Lung (tissue), 12 donors: Measurements from ENCODE around the gene TLL1. TPM values are rescaled to one million over a fixed set of nuclear protein-coding genes. Genes with fewer than 3 reads are reported as not detected.

Experiments
- ATAC-seq: fragments of 200-7000 bp; cut with Tn5 transposase; one replicate; pipeline ENCODE4 v1.9.1; 2020; ENCODE audit warnings: moderate number of reproducible peaks; ENCODE audit not compliant: insufficient read depth, low FRiP score
- DNase-seq, 3 donors: peaks; one replicate each; pipeline ENCODE4 v3.0.0-alpha.2; 2013 to 2017
- H3K27ac ChIP-seq, 2 donors: one replicate each; pipeline ENCODE4 v1.5.1; 2013; ENCODE audit warnings: mild to moderate bottlenecking in 2 of 2, moderate library complexity in 2 of 2, control low read depth in 1 of 2, inconsistent platforms in 1 of 2, low read depth in 1 of 2, low read length in 1 of 2
- H3K27me3 ChIP-seq, 3 donors: one replicate each; pipeline ENCODE4 v1.5.1; 2013; ENCODE audit warnings: low read length in 2 of 3; ENCODE audit not compliant: control insufficient read depth in 3 of 3, insufficient read depth in 3 of 3
- H3K36me3 ChIP-seq, 4 donors: one replicate each; pipeline ENCODE4 v1.5.1; 2013; ENCODE audit warnings: low read length in 4 of 4, mild to moderate bottlenecking in 1 of 4, moderate library complexity in 1 of 4; ENCODE audit not compliant: control insufficient read depth in 4 of 4, insufficient read depth in 4 of 4
- H3K4me1 ChIP-seq, 5 donors: one replicate each; pipeline ENCODE4 v1.5.1; 2013; ENCODE audit warnings: low read length in 5 of 5, mild to moderate bottlenecking in 2 of 5, moderate library complexity in 1 of 5; ENCODE audit not compliant: control insufficient read depth in 5 of 5, insufficient read depth in 5 of 5
- H3K4me3 ChIP-seq: one replicate; pipeline ENCODE4 v1.5.1; 2013; ENCODE audit warnings: mild to moderate bottlenecking, control low read depth, moderate library complexity
- H3K9ac ChIP-seq, 2 donors: one replicate each; pipeline ENCODE4 v1.5.1; 2013; ENCODE audit warnings: low read length in 2 of 2, control low read depth in 1 of 2; ENCODE audit not compliant: insufficient read depth in 1 of 2
- H3K9me3 ChIP-seq, 4 donors: one replicate each; pipeline ENCODE4 v1.5.1; 2013; ENCODE audit warnings: low read length in 3 of 4, mild to moderate bottlenecking in 1 of 4, moderate library complexity in 1 of 4; ENCODE audit not compliant: control insufficient read depth in 4 of 4, insufficient read depth in 3 of 4
- WGBS, 2 donors: extraction: QIAGEN DNeasy Blood & Tissue Kit; methylation state at CpG; one replicate each; pipeline ENCODE4 v1.1.7; 2013; 5-methylcytosine and 5-hydroxymethylcytosine counted together
- polyA plus RNA-seq, 2 donors: library from polyadenylated mRNA; stranded (reverse); fragments of 200-250 nt; gene quantifications; one replicate each; pipeline ENCODE4 v1.2.1, GENCODE V29; 2013
- total RNA-seq, 2 donors: library from RNA; depleted of rRNA in 1 of 2; stranded (reverse); fragments of >200 nt in 1 of 2; gene quantifications; one replicate each; pipeline ENCODE4 v1.2.1, GENCODE V29; 2014 to 2021
- TF ChIP-seq, protein P1 (sequence below): IDR thresholded peaks from 2 replicates; pipeline ENCODE4 v1.5.1; 2012; ENCODE audit warnings: mild to moderate bottlenecking; ENCODE audit errors: control extremely low read depth, extremely low read depth
- donor health status: control.
- donor health status: control.
- donor health status: Bipolar disorder and iron deficiency.
- donor health status: healthy.
- donor health status: DM: yes; HTN: yes; CAD: no.

Gene TLL1
- total and polyA plus RNA-seq, 4 donors = 0.93 to 5.7 (median 1.9) TPM

DNA sequence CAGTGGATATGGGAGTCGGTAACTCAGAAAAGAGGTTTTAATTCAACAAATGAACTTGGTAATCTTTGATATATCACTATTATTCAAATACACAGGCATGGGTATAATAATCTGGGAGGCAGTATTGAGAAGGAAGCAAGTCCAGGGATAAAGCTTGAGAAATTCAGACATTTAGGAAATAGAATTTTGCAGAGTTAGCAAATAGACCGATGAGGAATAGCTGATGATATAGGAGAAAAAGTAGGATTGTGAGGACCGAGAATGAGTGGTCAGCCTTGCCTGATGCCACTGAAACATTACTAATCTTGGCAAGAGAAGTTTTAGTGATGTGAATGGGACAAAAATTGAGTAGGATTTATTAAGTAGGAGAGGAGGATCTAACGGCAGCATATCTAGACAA lies 71.9 kb downstream of the TLL1 start:
- Histone ChIP-seq H3K9me3 (peaks cover 0 to 6% (median 0%) of the 10 kb centered on the region in 4 donors), H3K36me3 (no peaks in the 10 kb centered on the region), H3K4me3 (no peak overlapping the region), H3K4me1 (no peaks in the 10 kb centered on the region), H3K27me3 (no peaks in the 10 kb centered on the region), H3K9ac (no peak overlapping the region), H3K27ac (no peak overlapping the region)
- TF ChIP-seq, protein P1, sequence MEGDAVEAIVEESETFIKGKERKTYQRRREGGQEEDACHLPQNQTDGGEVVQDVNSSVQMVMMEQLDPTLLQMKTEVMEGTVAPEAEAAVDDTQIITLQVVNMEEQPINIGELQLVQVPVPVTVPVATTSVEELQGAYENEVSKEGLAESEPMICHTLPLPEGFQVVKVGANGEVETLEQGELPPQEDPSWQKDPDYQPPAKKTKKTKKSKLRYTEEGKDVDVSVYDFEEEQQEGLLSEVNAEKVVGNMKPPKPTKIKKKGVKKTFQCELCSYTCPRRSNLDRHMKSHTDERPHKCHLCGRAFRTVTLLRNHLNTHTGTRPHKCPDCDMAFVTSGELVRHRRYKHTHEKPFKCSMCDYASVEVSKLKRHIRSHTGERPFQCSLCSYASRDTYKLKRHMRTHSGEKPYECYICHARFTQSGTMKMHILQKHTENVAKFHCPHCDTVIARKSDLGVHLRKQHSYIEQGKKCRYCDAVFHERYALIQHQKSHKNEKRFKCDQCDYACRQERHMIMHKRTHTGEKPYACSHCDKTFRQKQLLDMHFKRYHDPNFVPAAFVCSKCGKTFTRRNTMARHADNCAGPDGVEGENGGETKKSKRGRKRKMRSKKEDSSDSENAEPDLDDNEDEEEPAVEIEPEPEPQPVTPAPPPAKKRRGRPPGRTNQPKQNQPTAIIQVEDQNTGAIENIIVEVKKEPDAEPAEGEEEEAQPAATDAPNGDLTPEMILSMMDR = no peak
- ATAC-seq (no peak), DNase-seq (no peak)
- WGBS, 2 donors = 89 to 91% methylated on average over 4 of the region's 4 CpGs

DNA sequence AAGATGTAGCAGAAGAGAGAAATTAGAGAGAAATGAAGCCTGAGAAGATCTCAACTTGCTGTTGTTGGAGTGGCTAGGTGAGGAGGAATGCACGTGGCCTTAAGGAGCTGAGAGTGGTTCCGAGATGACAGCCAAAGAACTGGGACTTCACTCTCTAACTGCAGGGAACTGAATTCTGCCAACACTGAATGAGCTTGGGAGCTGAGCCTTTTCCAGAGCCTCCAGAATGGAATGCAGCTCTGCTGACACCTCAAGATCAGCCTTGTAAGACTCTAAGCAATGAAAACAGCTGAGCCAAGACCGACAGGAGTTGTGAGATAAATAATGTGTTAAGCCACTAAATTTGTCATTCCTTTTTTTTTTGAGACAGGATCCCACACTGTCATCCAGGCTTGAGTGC lies 73.0 kb downstream of the TLL1 start:
- H3K27ac ChIP-seq = no peak overlapping the region
- DNase-seq (no peak), ATAC-seq (no peak)
- H3K36me3 ChIP-seq = no peaks in the 10 kb centered on the region
- H3K4me1 ChIP-seq = no peaks in the 10 kb centered on the region
- H3K9me3 ChIP-seq = peaks cover 0 to 6% (median 0%) of the 10 kb centered on the region in 4 donors
- TF ChIP-seq, protein P1 = no peak
- H3K9ac ChIP-seq = no peak overlapping the region
- no peak overlapping the region for H3K4me3 ChIP-seq
- 58 to 81% methylated on average over 3 of the region's 3 CpGs for WGBS, 2 donors
- H3K27me3 ChIP-seq = no peaks in the 10 kb centered on the region

DNA sequence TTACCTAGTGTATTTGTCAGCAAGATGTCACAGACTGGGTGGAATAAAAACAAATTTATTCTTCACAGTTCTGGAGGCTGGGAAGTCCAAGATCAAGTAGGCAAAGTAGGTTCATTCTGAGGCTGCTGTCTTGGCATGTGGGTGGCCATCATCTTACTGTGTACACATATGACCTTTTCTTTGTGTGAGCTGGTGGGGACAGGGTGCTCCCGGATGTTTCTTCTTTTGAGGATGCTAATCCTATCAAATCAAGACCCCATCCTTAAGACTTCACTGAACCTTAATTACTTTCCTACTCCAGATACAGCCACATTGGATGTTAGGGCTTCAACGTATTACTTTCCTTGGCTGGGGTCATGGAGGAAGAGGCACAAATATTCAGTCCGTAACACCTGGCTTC lies 74.0 kb downstream of the TLL1 start:
- Histone ChIP-seq H3K27ac (no peak overlapping the region), H3K9me3 (peaks cover 0 to 6% (median 0%) of the 10 kb centered on the region in 4 donors), H3K4me3 (no peak overlapping the region), H3K27me3 (no peaks in the 10 kb centered on the region), H3K4me1 (no peaks in the 10 kb centered on the region), H3K36me3 (no peaks in the 10 kb centered on the region), H3K9ac (no peak overlapping the region)
- ATAC-seq (no peak), DNase-seq (no peak)
- WGBS, 2 donors = 89 to 91% methylated on average over 3 of the region's 3 CpGs
- TF ChIP-seq, protein P1 = no peak

DNA sequence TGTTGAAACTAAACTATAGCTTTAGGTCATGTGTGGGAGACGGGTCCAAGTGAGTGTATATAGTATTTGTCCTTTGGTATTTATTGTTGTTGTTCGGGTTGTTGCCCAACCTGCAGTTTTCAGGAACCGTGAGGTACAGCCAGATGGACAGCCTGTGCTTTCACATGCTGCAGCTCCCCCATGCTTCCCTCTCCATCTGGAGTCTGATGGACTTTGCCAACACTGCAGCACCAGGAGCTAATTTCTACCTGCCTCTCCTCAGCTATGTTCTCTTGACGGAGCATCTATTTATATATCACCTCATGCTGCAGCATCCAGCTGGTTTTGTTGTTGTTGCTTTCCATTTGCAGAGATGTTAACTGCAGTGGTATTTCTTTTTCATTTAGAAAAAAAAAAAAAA lies 80.1 kb downstream of the TLL1 start:
- H3K9me3 ChIP-seq = peaks cover 0 to 6% (median under 1%) of the 10 kb centered on the region in 4 donors
- DNase-seq (no peak), ATAC-seq (no peak)
- no peaks in the 10 kb centered on the region for H3K27me3 ChIP-seq
- H3K4me3 ChIP-seq = no peak overlapping the region
- H3K4me1 ChIP-seq = no peaks in the 10 kb centered on the region
- 82 to 87% methylated on average over 4 of the region's 4 CpGs for WGBS, 2 donors
- no peak overlapping the region for H3K9ac ChIP-seq
- TF ChIP-seq, protein P1 = no peak
- no peak overlapping the region for H3K27ac ChIP-seq
- no peaks in the 10 kb centered on the region for H3K36me3 ChIP-seq
